Measurements from ENCODE around the gene HGS.
A peak's percentile ranks its signal among the peaks of the same experiment; 100 is the strongest.

HGS gene

DNA sequence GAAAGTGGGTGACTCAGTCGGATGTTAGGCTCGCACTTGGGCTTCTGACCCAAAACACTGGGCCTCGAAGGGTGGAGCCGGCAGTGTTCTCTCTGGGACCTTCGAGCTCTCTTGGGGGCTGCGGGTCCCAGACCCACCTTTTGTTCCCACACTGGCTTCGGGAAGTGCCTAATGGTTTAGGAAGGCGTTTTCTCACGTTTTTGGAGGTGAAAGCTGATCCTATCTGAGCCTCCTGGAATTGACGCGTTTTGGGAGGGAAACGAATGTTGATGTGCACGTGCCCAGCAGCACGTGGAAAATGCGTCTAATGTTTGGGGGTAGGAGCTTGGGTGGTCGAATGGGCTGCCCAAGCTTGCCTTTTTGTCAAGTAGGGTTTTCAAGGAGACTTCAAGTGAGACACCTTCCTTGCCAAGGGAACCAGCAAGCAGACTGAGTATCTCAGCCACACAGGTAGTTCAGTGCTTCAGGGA, 666 bp downstream of the HGS start:
- Histone ChIP-seq H3K4me1 (ENCODE audit: control insufficient read depth in 2 of 2, insufficient read depth in 2 of 2, low read length in 2 of 2) (peaks cover 9 to 21% of the 10 kb centered on the region in 2 donors), H3K4me3 (ENCODE audit: low read length in 2 of 2) (peak overlapping the region; percentile 82 to 92), H3K36me3 (ENCODE audit: control insufficient read depth in 2 of 2, insufficient read depth in 2 of 2, low read length in 2 of 2) (peaks cover 31 to 38% of the 10 kb centered on the region in 2 donors), H3K9ac (ENCODE audit: low read depth in 1 of 2, low read length in 2 of 2) (peak overlapping the region; percentile 80 to 87), H3K27ac (ENCODE audit: low read depth in 2 of 2, low read length in 2 of 2) (peak overlapping the region; percentile 67 to 79), H3K27me3 (ENCODE audit: control insufficient read depth in 2 of 2, insufficient read depth in 2 of 2, low read length in 2 of 2) (no peaks in the 10 kb centered on the region), H3K9me3 (ENCODE audit: control insufficient read depth in 2 of 2, low read length in 2 of 2) (no peaks in the 10 kb centered on the region)

GRCh38 chr17:81685108-81685507, 1.3 kb downstream of the HGS start:
- H3K9ac ChIP-seq (ENCODE audit: low read depth in 1 of 2, low read length in 2 of 2) = peak overlapping the region; percentile 80 to 87
- H3K27me3 ChIP-seq (ENCODE audit: control insufficient read depth in 2 of 2, insufficient read depth in 2 of 2, low read length in 2 of 2) = no peaks in the 10 kb centered on the region
- H3K36me3 ChIP-seq (ENCODE audit: control insufficient read depth in 2 of 2, insufficient read depth in 2 of 2, low read length in 2 of 2) = peaks cover 37 to 41% of the 10 kb centered on the region in 2 donors
- H3K9me3 ChIP-seq (ENCODE audit: control insufficient read depth in 2 of 2, low read length in 2 of 2) = no peaks in the 10 kb centered on the region
- H3K4me3 ChIP-seq (ENCODE audit: low read length in 2 of 2) = peak overlapping the region; percentile 82 to 92
- H3K4me1 ChIP-seq (ENCODE audit: control insufficient read depth in 2 of 2, insufficient read depth in 2 of 2, low read length in 2 of 2) = peaks cover 9 to 21% of the 10 kb centered on the region in 2 donors
- H3K27ac ChIP-seq (ENCODE audit: low read depth in 2 of 2, low read length in 2 of 2) = no peak overlapping the region

DNA sequence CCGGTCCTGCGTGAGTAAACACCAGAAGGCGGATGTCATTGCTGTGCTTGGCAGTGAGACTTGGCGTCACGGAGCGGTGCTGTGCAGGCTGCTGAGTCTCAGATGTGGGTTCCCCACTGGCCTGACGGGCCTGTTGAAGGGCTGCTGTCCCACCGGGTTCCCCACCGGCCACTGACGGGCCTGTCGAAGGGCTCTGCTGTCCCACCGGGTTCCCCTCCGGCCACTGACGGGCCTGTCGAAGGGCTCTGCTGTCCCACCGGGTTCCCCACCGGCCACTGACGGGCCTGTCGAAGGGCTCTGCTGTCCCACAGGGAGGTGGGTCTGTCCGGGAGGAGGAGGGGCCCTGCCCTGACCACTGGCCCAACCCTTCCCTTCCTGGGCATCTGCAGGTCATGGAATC, 2.8 kb downstream of the HGS start:
- no peak overlapping the region for H3K4me3 ChIP-seq (ENCODE audit: low read length in 2 of 2)
- peaks cover 9 to 21% of the 10 kb centered on the region in 2 donors for H3K4me1 ChIP-seq (ENCODE audit: control insufficient read depth in 2 of 2, insufficient read depth in 2 of 2, low read length in 2 of 2)
- H3K9ac ChIP-seq (ENCODE audit: low read depth in 1 of 2, low read length in 2 of 2) = no peak overlapping the region
- no peak overlapping the region for H3K27ac ChIP-seq (ENCODE audit: low read depth in 2 of 2, low read length in 2 of 2)
- peaks cover 47 to 51% of the 10 kb centered on the region in 2 donors for H3K36me3 ChIP-seq (ENCODE audit: control insufficient read depth in 2 of 2, insufficient read depth in 2 of 2, low read length in 2 of 2)
- no peaks in the 10 kb centered on the region for H3K27me3 ChIP-seq (ENCODE audit: control insufficient read depth in 2 of 2, insufficient read depth in 2 of 2, low read length in 2 of 2)
- H3K9me3 ChIP-seq (ENCODE audit: control insufficient read depth in 2 of 2, low read length in 2 of 2) = no peaks in the 10 kb centered on the region

DNA sequence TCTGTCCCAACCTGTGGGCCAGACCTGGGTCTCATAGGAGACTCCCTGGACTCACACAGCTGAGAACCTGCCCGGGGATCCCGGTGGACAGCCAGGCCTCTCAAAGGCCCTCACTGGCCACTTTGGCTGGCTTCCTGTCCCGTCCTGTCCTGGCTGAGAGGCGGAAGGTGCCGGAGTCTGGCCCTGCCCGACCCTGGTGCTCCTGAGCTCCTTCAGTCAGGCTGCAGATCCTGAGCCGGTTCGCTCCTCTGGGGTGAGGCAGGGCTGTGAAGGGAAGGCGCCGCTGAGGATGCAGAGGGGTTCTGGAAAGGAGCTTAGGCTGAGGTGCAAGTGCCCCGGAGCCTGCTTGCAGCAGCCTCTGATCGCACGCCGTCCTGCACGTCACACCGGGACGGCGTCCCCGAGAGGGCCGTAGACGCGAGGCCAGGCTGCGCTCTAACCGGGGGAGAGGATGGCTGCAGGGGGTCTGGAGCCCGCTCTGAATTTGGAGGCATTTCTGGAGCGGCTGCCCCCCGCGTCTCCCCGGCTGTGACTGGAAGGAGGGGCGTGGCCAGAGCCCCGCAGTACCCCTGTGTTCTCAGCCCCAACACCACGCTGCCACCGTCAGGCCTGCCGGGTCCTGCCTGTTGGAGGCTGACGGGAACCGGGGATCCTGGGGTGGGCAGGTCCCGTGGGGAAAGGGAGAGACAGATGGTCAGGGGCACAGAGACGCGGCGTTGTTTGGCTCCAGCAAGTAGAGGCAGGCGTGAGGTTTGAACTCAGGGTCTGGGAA, 4.1 kb downstream of the HGS start:
- H3K4me1 ChIP-seq (ENCODE audit: control insufficient read depth in 2 of 2, insufficient read depth in 2 of 2, low read length in 2 of 2) = peaks cover 9 to 15% of the 10 kb centered on the region in 2 donors
- no peak overlapping the region for H3K4me3 ChIP-seq (ENCODE audit: low read length in 2 of 2)
- H3K36me3 ChIP-seq (ENCODE audit: control insufficient read depth in 2 of 2, insufficient read depth in 2 of 2, low read length in 2 of 2) = peaks cover 56 to 61% of the 10 kb centered on the region in 2 donors
- no peaks in the 10 kb centered on the region for H3K9me3 ChIP-seq (ENCODE audit: control insufficient read depth in 2 of 2, low read length in 2 of 2)
- H3K27me3 ChIP-seq (ENCODE audit: control insufficient read depth in 2 of 2, insufficient read depth in 2 of 2, low read length in 2 of 2) = no peaks in the 10 kb centered on the region
- no peak overlapping the region for H3K27ac ChIP-seq (ENCODE audit: low read depth in 2 of 2, low read length in 2 of 2)
- no peak overlapping the region for H3K9ac ChIP-seq (ENCODE audit: low read depth in 1 of 2, low read length in 2 of 2)

GRCh38 chr17:81688616-81689015, 4.8 kb downstream of the HGS start:
- Histone ChIP-seq H3K9me3 (ENCODE audit: control insufficient read depth in 2 of 2, low read length in 2 of 2) (no peaks in the 10 kb centered on the region), H3K27me3 (ENCODE audit: control insufficient read depth in 2 of 2, insufficient read depth in 2 of 2, low read length in 2 of 2) (no peaks in the 10 kb centered on the region), H3K27ac (ENCODE audit: low read depth in 2 of 2, low read length in 2 of 2) (no peak overlapping the region), H3K9ac (ENCODE audit: low read depth in 1 of 2, low read length in 2 of 2) (no peak overlapping the region), H3K4me3 (ENCODE audit: low read length in 2 of 2) (no peak overlapping the region), H3K36me3 (ENCODE audit: control insufficient read depth in 2 of 2, insufficient read depth in 2 of 2, low read length in 2 of 2) (peaks cover 61 to 68% of the 10 kb centered on the region in 2 donors), H3K4me1 (ENCODE audit: control insufficient read depth in 2 of 2, insufficient read depth in 2 of 2, low read length in 2 of 2) (peaks cover 9 to 13% of the 10 kb centered on the region in 2 donors)

GRCh38 chr17:81690066-81690465, 6.3 kb downstream of the HGS start:
- Histone ChIP-seq H3K27me3 (ENCODE audit: control insufficient read depth in 2 of 2, insufficient read depth in 2 of 2, low read length in 2 of 2) (no peaks in the 10 kb centered on the region), H3K4me3 (ENCODE audit: low read length in 2 of 2) (no peak overlapping the region), H3K9me3 (ENCODE audit: control insufficient read depth in 2 of 2, low read length in 2 of 2) (no peaks in the 10 kb centered on the region), H3K36me3 (ENCODE audit: control insufficient read depth in 2 of 2, insufficient read depth in 2 of 2, low read length in 2 of 2) (peaks cover 75 to 81% of the 10 kb centered on the region in 2 donors), H3K27ac (ENCODE audit: low read depth in 2 of 2, low read length in 2 of 2) (no peak overlapping the region), H3K9ac (ENCODE audit: low read depth in 1 of 2, low read length in 2 of 2) (no peak overlapping the region), H3K4me1 (ENCODE audit: control insufficient read depth in 2 of 2, insufficient read depth in 2 of 2, low read length in 2 of 2) (peaks cover 3 to 5% of the 10 kb centered on the region in 2 donors)

- no peaks in the 10 kb centered on the region for H3K9me3 ChIP-seq (ENCODE audit: control insufficient read depth in 2 of 2, low read length in 2 of 2)
- no peak overlapping the region for H3K4me3 ChIP-seq (ENCODE audit: low read length in 2 of 2)
- no peak overlapping the region for H3K27ac ChIP-seq (ENCODE audit: low read depth in 2 of 2, low read length in 2 of 2)
- peaks cover 80 to 86% of the 10 kb centered on the region in 2 donors for H3K36me3 ChIP-seq (ENCODE audit: control insufficient read depth in 2 of 2, insufficient read depth in 2 of 2, low read length in 2 of 2)
- no peak overlapping the region for H3K9ac ChIP-seq (ENCODE audit: low read depth in 1 of 2, low read length in 2 of 2)
- no peaks in the 10 kb centered on the region for H3K27me3 ChIP-seq (ENCODE audit: control insufficient read depth in 2 of 2, insufficient read depth in 2 of 2, low read length in 2 of 2)
- peaks cover 0 to 2% of the 10 kb centered on the region in 2 donors for H3K4me1 ChIP-seq (ENCODE audit: control insufficient read depth in 2 of 2, insufficient read depth in 2 of 2, low read length in 2 of 2)
Observed at GRCh38 chr17:81690549-81690948, 6.7 kb downstream of the HGS start.

GRCh38 chr17:81691196-81691595, 7.4 kb downstream of the HGS start:
- no peak overlapping the region for H3K9ac ChIP-seq (ENCODE audit: low read depth in 1 of 2, low read length in 2 of 2)
- no peaks in the 10 kb centered on the region for H3K27me3 ChIP-seq (ENCODE audit: control insufficient read depth in 2 of 2, insufficient read depth in 2 of 2, low read length in 2 of 2)
- no peak overlapping the region for H3K4me3 ChIP-seq (ENCODE audit: low read length in 2 of 2)
- peaks cover 82 to 89% of the 10 kb centered on the region in 2 donors for H3K36me3 ChIP-seq (ENCODE audit: control insufficient read depth in 2 of 2, insufficient read depth in 2 of 2, low read length in 2 of 2)
- H3K9me3 ChIP-seq (ENCODE audit: control insufficient read depth in 2 of 2, low read length in 2 of 2) = no peaks in the 10 kb centered on the region
- H3K4me1 ChIP-seq (ENCODE audit: control insufficient read depth in 2 of 2, insufficient read depth in 2 of 2, low read length in 2 of 2) = no peaks in the 10 kb centered on the region
- no peak overlapping the region for H3K27ac ChIP-seq (ENCODE audit: low read depth in 2 of 2, low read length in 2 of 2)

- H3K27ac ChIP-seq (ENCODE audit: low read depth in 2 of 2, low read length in 2 of 2) = no peak overlapping the region
- no peak overlapping the region for H3K4me3 ChIP-seq (ENCODE audit: low read length in 2 of 2)
- H3K36me3 ChIP-seq (ENCODE audit: control insufficient read depth in 2 of 2, insufficient read depth in 2 of 2, low read length in 2 of 2) = peaks cover 81 to 89% of the 10 kb centered on the region in 2 donors
- H3K4me1 ChIP-seq (ENCODE audit: control insufficient read depth in 2 of 2, insufficient read depth in 2 of 2, low read length in 2 of 2) = no peaks in the 10 kb centered on the region
- H3K9ac ChIP-seq (ENCODE audit: low read depth in 1 of 2, low read length in 2 of 2) = no peak overlapping the region
- no peaks in the 10 kb centered on the region for H3K9me3 ChIP-seq (ENCODE audit: control insufficient read depth in 2 of 2, low read length in 2 of 2)
- H3K27me3 ChIP-seq (ENCODE audit: control insufficient read depth in 2 of 2, insufficient read depth in 2 of 2, low read length in 2 of 2) = no peaks in the 10 kb centered on the region
Observed at GRCh38 chr17:81691608-81692007, 7.8 kb downstream of the HGS start.

- H3K9ac ChIP-seq (ENCODE audit: low read depth in 1 of 2, low read length in 2 of 2) = no peak overlapping the region
- H3K4me3 ChIP-seq (ENCODE audit: low read length in 2 of 2) = no peak overlapping the region
- H3K27me3 ChIP-seq (ENCODE audit: control insufficient read depth in 2 of 2, insufficient read depth in 2 of 2, low read length in 2 of 2) = no peaks in the 10 kb centered on the region
- H3K27ac ChIP-seq (ENCODE audit: low read depth in 2 of 2, low read length in 2 of 2) = no peak overlapping the region
- no peaks in the 10 kb centered on the region for H3K4me1 ChIP-seq (ENCODE audit: control insufficient read depth in 2 of 2, insufficient read depth in 2 of 2, low read length in 2 of 2)
- H3K9me3 ChIP-seq (ENCODE audit: control insufficient read depth in 2 of 2, low read length in 2 of 2) = no peaks in the 10 kb centered on the region
- H3K36me3 ChIP-seq (ENCODE audit: control insufficient read depth in 2 of 2, insufficient read depth in 2 of 2, low read length in 2 of 2) = peaks cover 81 to 85% of the 10 kb centered on the region in 2 donors
Observed at GRCh38 chr17:81693509-81694210, 9.8 kb downstream of the HGS start.

Data from mucosa of rectum (tissue), 2 donors.